ES-I3 (cell line): ENCODE data around the gene CFL1.
"Not testable (repeated sequence)": the region's sequence is repeated elsewhere in the genome, so short reads cannot be mapped to it uniquely, and the experiment has no call there.

ENCODE experiments used
- H3K36me3 ChIP-seq: 2 replicates; pipeline ENCODE4 v1.6.1; 2013; ENCODE audit warnings: mild to moderate bottlenecking, low read length, control low read depth, moderate library complexity; ENCODE audit not compliant: insufficient read depth
- H3K4me1 ChIP-seq: 2 replicates; pipeline ENCODE4 v1.6.1; 2013; ENCODE audit warnings: mild to moderate bottlenecking, control low read depth, low read length; ENCODE audit not compliant: insufficient read depth
- H3K9ac ChIP-seq: 2 replicates; pipeline ENCODE4 v1.6.1; 2013; ENCODE audit warnings: low read depth, mild to moderate bottlenecking, low read length, moderate library complexity
- H3K9me3 ChIP-seq: 2 replicates; pipeline ENCODE4 v1.6.1; 2013; ENCODE audit warnings: mild to moderate bottlenecking, low read length, moderate library complexity; ENCODE audit not compliant: control insufficient read depth, insufficient read depth

The CFL1 gene

GRCh38 chr11:65892661-65893317, 34.8 kb upstream of the CFL1 start:
- H3K9me3 ChIP-seq = no peaks in the 10 kb centered on the region
- H3K4me1 ChIP-seq = peaks cover 7% of the 10 kb centered on the region; the same call in 1 of the 2 replicates
- H3K36me3 ChIP-seq = peaks cover 5% of the 10 kb centered on the region; the same call in 1 of the 2 replicates
- H3K9ac ChIP-seq = no peak overlapping the region

DNA sequence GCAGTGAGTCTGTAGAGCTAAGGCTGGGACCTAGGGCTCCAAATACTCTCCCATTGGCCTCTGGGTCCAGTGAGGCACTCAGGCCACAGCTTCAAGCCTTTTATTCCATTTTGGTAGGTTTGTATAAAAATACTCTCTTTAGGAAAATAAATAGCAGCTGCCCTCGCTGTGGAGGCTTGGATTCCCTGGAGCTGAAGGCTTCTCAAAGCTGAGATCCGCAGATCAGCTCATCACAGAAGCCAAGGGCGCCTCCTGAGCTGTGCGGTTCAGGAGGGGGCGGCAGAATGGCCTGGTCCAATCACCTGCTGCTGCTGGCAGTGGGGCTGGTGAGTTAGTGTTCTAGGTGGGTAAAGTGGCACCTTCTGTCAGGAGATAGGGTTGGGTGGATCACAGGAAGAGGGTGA, 34.2 kb upstream of the CFL1 start:
- not testable (repeated sequence) for H3K9me3 ChIP-seq, H3K4me1 ChIP-seq, H3K36me3 ChIP-seq
- H3K9ac ChIP-seq = peak overlapping the region; percentile 83; the same call in 1 of the 2 replicates

GRCh38 chr11:65891219-65892136, 33.5 kb upstream of the CFL1 start:
- Histone ChIP-seq H3K36me3 (peaks cover 7% of the 10 kb centered on the region), H3K4me1 (peaks cover 10% of the 10 kb centered on the region), H3K9ac (peak overlapping the region; percentile 83), H3K9me3 (no peaks in the 10 kb centered on the region)

DNA sequence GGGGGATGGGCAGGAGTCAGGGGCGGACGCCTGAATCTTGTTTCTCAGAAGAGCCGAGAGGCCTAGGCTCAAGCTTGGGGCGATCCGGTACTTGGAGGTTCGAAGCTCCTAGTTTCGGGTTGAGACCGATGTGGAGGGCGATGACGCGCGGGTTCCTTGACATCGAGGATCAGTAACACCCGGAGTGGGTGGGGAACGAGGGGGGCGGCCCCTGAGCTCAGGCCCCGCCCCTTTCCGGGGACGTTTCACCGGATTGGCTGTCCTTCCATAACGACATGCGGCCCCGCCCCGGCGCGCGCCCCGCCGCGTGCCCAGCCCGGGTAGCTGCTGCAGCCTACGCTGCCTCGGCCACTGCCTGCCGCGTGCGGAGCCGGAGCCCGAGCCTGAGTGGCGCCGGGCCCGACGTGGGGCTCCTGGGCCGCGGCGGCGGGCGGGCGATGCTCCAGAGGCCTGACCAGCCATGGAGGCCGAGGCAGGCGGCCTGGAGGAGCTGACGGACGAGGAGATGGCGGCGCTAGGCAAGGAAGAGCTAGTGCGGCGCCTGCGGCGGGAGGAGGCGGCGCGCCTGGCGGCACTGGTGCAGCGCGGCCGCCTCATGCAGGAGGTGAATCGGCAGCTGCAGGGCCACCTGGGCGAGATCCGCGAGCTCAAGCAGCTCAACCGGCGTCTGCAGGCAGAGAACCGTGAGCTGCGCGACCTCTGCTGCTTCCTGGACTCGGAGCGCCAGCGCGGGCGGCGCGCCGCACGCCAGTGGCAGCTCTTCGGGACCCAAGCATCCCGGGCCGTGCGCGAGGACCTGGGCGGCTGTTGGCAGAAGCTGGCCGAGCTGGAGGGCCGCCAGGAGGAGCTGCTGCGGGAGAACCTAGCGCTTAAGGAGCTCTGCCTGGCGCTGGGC, 32.6 kb upstream of the CFL1 start, which contains the start of gene CCDC85B:
Gene CCDC85B, plus strand, starts transcription at position 350 of the 895 bp plus-strand sequence. Its CDS starts 111 bp downstream, at position 461.
- H3K9me3 ChIP-seq = no peaks in the 10 kb centered on the region
- H3K36me3 ChIP-seq = peaks cover 9% of the 10 kb centered on the region
- H3K4me1 ChIP-seq = peaks cover 10% of the 10 kb centered on the region
- peak within 1 kb of the TSS; percentile 83 for H3K9ac ChIP-seq

DNA sequence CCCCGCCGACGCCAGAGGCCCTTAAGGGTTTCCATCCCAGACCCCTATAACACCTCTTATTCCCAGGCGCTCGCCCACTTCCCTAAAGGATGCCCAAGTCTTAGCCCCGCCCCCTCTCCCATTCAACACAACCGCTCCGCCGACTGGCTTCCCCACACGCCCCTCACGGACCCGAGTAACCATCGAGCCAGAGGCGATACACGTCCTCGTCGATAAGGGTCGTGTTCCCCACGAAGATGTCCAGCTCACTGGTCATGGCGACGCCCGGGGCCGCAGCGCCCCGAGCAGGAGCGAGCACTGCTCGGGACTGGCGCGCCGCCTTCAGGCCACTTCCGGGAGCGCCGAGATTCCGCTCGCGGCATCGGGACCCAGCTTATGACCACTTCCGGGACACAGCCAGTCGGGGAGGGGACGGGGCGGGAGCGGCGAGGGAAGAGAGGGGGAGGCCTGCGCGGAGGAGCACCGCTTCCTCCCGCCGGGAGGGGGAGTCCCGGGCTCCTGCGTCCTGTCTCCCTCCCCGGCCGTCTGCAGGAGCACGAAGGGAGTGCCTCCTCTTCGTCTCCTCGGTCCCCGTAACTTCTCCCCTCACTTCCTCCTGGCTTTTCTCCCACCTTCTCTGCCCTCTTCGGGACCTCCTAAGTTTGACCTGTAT, 30.3 kb upstream of the CFL1 start, which contains the start of gene FIBP:
Gene FIBP, minus strand, starts transcription at position 309 of the 652 bp plus-strand sequence. Its CDS starts 53 bp downstream, at position 256.
- H3K9ac ChIP-seq = peak within 1 kb of the TSS; percentile 92
- peaks cover 12% of the 10 kb centered on the region for H3K4me1 ChIP-seq
- no peaks in the 10 kb centered on the region for H3K9me3 ChIP-seq
- peaks cover 26% of the 10 kb centered on the region for H3K36me3 ChIP-seq

DNA sequence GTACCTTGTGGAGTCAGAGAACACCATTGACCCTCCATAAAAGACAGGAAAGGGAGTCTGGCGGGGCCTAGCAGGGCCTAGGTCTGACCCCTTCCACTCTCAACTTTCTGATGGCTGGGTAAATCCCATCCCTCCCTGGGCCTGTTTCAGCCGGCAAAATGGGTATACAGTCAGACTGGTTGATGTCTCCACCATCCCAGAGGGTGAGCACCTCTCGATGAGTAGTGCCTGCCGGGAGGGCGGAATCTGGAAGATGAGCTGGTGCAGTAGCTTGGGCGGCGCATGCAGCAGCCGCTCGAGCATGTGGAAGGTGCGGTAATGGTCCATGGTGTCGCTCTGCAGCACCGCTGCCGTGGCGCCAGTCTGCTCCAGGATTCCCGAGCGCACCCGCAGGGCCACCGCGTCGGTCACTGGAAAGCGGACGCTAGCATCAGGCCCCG, 29.8 kb upstream of the CFL1 start:
- Histone ChIP-seq H3K36me3 (peaks cover 26% of the 10 kb centered on the region), H3K9ac (peak overlapping the region; percentile 92), H3K4me1 (peaks cover 12% of the 10 kb centered on the region), H3K9me3 (no peaks in the 10 kb centered on the region)

DNA sequence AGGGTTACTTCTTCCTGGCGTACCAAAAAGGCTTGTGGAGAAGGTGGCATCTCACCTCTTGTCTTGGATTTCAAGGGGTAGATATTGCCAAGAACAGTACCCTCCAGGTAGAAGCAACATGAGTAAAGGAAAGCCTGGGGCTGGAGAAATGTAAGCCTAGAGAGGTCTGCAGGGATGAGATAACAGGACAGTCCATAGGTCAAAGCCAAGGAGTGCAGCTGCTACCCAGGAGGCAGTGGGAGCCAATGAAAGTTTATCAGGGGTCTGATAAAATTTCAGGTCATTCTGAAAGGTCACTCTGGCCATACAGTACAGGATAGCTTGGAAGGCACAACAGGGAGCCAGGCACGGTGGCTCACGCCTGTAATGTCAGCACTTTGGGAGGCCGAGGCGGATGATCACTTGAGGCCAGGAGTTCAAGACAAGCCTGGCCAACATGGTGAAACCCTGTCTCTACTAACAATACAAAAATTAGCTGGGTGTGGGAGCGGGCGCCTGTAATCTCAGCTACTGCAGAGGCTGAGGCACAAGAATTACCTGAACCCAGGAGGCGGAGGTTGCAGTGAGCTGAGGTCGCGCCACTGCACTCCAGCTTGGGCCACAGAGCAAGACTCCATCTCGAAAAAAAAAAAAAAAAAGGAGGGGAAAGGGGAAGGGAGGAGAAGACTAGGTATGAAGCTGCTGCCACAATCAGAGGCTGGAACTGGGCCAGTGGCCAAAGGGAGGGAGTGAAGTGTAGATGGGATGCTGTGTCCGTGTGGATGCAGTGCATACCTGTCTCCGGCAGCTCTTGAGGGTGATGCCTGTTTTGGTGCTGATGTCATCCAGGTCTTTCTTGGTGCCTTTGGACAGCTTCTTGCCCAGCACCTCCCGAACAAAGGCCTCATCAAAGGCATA, 29.1 kb upstream of the CFL1 start:
- Histone ChIP-seq H3K4me1 (peaks cover 12% of the 10 kb centered on the region), H3K9ac (peak overlapping the region; percentile 92), H3K9me3 (no peaks in the 10 kb centered on the region), H3K36me3 (peaks cover 26% of the 10 kb centered on the region)

GRCh38 chr11:65885808-65886536, 28.0 kb upstream of the CFL1 start:
- no peaks in the 10 kb centered on the region for H3K9me3 ChIP-seq
- H3K4me1 ChIP-seq = peaks cover 12% of the 10 kb centered on the region
- no peak overlapping the region for H3K9ac ChIP-seq
- H3K36me3 ChIP-seq = peaks cover 26% of the 10 kb centered on the region

- Histone ChIP-seq H3K9ac (no peak overlapping the region), H3K9me3 (no peaks in the 10 kb centered on the region), H3K36me3 (peaks cover 26% of the 10 kb centered on the region), H3K4me1 (peaks cover 12% of the 10 kb centered on the region)
Observed at GRCh38 chr11:65885231-65885630, 27.3 kb upstream of the CFL1 start.

GRCh38 chr11:65884716-65885092, 26.7 kb upstream of the CFL1 start:
- Histone ChIP-seq H3K36me3 (peaks cover 26% of the 10 kb centered on the region), H3K9ac (no peak overlapping the region), H3K4me1 (peaks cover 8% of the 10 kb centered on the region), H3K9me3 (no peaks in the 10 kb centered on the region)

DNA sequence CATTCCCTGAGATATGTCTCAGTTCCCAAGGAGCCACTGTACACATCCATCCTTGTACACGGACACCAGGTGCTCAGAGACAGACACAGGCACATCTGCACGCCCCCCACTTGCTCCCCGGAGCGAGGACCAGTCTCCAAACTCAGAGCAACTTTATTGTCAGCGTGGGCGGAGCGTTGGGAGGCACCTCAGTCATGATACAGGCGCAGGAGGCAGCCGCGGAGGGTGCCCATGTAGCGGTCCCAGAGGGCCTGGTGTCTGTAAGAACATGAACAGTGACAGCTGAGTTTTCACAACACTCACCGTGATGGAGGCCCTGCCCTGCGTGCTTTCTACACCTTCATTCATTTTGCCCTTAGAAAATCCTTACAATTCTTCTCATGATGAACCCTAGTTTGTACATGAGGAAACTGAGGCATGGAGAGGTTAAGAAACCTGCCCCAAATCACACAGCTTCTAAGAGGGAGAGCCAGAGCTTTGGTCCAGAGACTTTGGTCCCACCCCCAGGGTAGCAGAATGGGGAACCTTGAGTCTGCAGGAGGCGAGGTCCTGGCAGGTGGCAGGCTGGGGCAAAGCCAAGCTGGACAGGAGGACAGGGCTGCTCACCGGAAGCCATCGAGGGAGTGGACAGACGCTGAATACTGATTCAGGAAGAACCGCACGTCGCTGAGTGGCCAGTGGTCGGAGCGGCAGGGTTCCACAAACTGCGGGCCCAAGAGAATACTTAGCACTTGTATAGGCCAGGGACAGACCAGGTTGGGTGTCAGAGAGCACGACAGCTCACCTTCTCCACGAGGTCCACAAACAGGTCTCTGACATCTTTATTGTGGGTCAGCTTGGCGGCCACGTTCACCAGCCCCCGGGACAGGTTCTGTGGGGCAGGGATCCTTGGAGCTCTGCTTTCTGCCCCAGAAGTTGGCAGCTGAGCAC, 26.1 kb upstream of the CFL1 start:
- Histone ChIP-seq H3K4me1 (peaks cover 6% of the 10 kb centered on the region), H3K9me3 (no peaks in the 10 kb centered on the region), H3K36me3 (peaks cover 26% of the 10 kb centered on the region), H3K9ac (no peak overlapping the region)
